ENCODE results near the gene LONP2.
A peak's percentile ranks its signal among the peaks of the same experiment; 100 is the strongest.

Gene LONP2

GRCh38 chr16:48244080-48244862, at the start of gene LONP2:
Gene LONP2 (plus strand): TSS chr16:48244300. CDS start chr16:48244389, 89 bp downstream.
- peak; percentile 88 for DNase-seq (ENCODE audit: low read depth)

GRCh38 chr16:48194828-48195556, 49.1 kb upstream of the LONP2 start:
- no peak for DNase-seq (ENCODE audit: low read depth)

- no peak for DNase-seq (ENCODE audit: low read depth)
These were observed 46.8 kb upstream of the LONP2 start for GRCh38 chr16:48197294-48197693.

GRCh38 chr16:48201515-48202201, 42.4 kb upstream of the LONP2 start:
- DNase-seq (ENCODE audit: low read depth): no peak

- no peak for DNase-seq (ENCODE audit: low read depth)
These were observed 39.9 kb upstream of the LONP2 start for GRCh38 chr16:48203974-48204824.

GRCh38 chr16:48204825-48205151, 39.3 kb upstream of the LONP2 start:
- no peak for DNase-seq (ENCODE audit: low read depth)

- no peak for DNase-seq (ENCODE audit: low read depth)
These were observed 37.4 kb upstream of the LONP2 start for GRCh38 chr16:48206594-48207242.

GRCh38 chr16:48210747-48211146, 33.4 kb upstream of the LONP2 start:
- no peak for DNase-seq (ENCODE audit: low read depth)

GRCh38 chr16:48212033-48212432, 32.1 kb upstream of the LONP2 start:
- no peak for DNase-seq (ENCODE audit: low read depth)

GRCh38 chr16:48215738-48216137, 28.4 kb upstream of the LONP2 start:
- DNase-seq (ENCODE audit: low read depth): no peak

GRCh38 chr16:48217708-48218107, 26.4 kb upstream of the LONP2 start:
- DNase-seq (ENCODE audit: low read depth): no peak

GRCh38 chr16:48218473-48218872, 25.6 kb upstream of the LONP2 start:
- no peak for DNase-seq (ENCODE audit: low read depth)

- DNase-seq (ENCODE audit: low read depth): no peak
These were observed 23.2 kb upstream of the LONP2 start for GRCh38 chr16:48220891-48221290.

GRCh38 chr16:48223490-48223889, 20.6 kb upstream of the LONP2 start:
- no peak for DNase-seq (ENCODE audit: low read depth)

GRCh38 chr16:48225456-48225855, 18.6 kb upstream of the LONP2 start:
- DNase-seq (ENCODE audit: low read depth): no peak

GRCh38 chr16:48231727-48232492, 12.2 kb upstream of the LONP2 start:
- no peak for DNase-seq (ENCODE audit: low read depth)

GRCh38 chr16:48232493-48233040, 11.5 kb upstream of the LONP2 start:
- no peak for DNase-seq (ENCODE audit: low read depth)

GRCh38 chr16:48234630-48235029, 9.5 kb upstream of the LONP2 start:
- no peak for DNase-seq (ENCODE audit: low read depth)

GRCh38 chr16:48235058-48235555, 9.0 kb upstream of the LONP2 start:
- no peak for DNase-seq (ENCODE audit: low read depth)

GRCh38 chr16:48235556-48236136, 8.5 kb upstream of the LONP2 start:
- no peak for DNase-seq (ENCODE audit: low read depth)
